SH-SY5Y (cell line): Measurements from ENCODE around the gene DNMT3A.

Experiments
- GATA2 ChIP-seq: IDR thresholded peaks from 2 replicates; pipeline ENCODE4 v1.6.1; 2011; ENCODE audit warnings: mild to moderate bottlenecking, low read depth, low read length
- GATA3 ChIP-seq: IDR thresholded peaks from 2 replicates; pipeline ENCODE4 v1.6.1; 2011; ENCODE audit warnings: low read depth, mild to moderate bottlenecking, low read length, moderate library complexity

DNA sequence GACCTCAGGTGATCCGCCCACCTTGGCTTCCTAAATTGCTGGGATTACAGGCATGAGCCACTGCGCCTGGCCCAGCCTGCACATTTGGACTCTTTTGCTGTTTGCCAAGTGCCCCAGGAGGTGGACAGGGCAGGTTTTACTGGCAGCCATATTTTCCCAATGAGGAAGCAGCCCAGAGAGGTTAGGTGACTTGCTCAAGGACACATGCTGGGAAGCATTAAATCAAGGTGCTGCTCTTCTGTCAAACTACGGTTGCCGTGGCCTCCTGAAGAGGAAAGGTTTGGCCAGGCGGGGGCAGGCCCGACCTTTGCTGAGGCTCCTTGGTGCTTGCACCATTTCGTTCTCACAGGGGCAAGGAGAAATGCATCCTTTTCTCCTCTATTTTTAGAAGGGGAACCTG is 44.0 kb downstream of the DNMT3A start:
- TF ChIP-seq GATA2 (no peak), GATA3 (no peak)
